Measurements from ENCODE around the gene USP48. TPM values are rescaled to one million over a fixed set of nuclear protein-coding genes. Genes with fewer than 3 reads are reported as not detected.

Gene USP48
- total and polyA plus RNA-seq, 2 of the 8 experiments (the other 6 are each of a cell fraction or from before 2014, with no cell fraction given): 12.8 to 83.5 TPM

DNA sequence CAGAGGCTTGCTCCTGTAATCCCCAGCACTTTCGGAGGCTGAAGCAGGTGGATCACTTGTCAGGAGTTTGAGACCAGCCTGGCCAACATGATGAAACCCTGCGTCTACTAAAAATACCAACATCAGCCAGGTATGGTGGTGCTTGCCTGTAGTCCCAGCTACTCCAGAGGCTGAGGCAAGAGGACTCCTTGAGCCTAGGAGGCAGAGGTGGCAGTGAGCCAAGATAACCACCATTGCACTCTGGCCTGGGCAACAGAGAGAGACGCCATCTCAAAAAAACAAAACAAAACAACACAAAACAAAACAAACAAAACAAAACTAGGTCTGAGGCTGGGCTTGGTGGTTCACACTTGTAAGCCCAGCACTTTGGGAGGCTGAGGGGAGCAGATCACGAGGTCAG, 75.1 kb downstream of the USP48 start:
- Histone ChIP-seq H3K56ac (replicated peaks; ENCODE audit: insufficient read length, low read depth, low read length) (no peak overlapping the region), H3K23ac (ENCODE audit: insufficient read length) (no peak overlapping the region), H4K5ac (ENCODE audit: insufficient read length, low read depth, low read length) (no peak overlapping the region), H2BK120ac (replicated peaks; ENCODE audit: low read depth, low read length) (no peak overlapping the region), H2BK5ac (ENCODE audit: low read depth, low read length) (no peak overlapping the region), H4K20me1 (replicated peaks in 1 of 2; ENCODE audit: control insufficient read depth in 1 of 2, insufficient read depth in 2 of 2, low read length in 2 of 2) (peaks cover 0 to 2% of the 10 kb centered on the region in 2 experiments), H3K14ac (ENCODE audit: insufficient read length) (no peak overlapping the region), H3K18ac (ENCODE audit: extremely low read depth, low read length) (no peak overlapping the region), H3K9ac (replicated peaks in 1 of 4; ENCODE audit: extremely low read depth in 1 of 4, low read depth in 3 of 4, low read length in 3 of 4) (no peak overlapping the region), H2BK20ac (ENCODE audit: low read length) (no peak overlapping the region), H2BK15ac (ENCODE audit: low read length) (no peak overlapping the region), H3K27me3 (replicated peaks in 1 of 4; ENCODE audit: control insufficient read depth in 3 of 4, extremely low read depth in 1 of 4, insufficient read depth in 3 of 4, low read length in 3 of 4) (no peaks in the 10 kb centered on the region), H4K91ac (replicated peaks; ENCODE audit: insufficient read length, low read length) (no peak overlapping the region), H4K8ac (ENCODE audit: extremely low read depth, insufficient read depth, low read length) (no peak overlapping the region), H3K23me2 (ENCODE audit: low read depth, low read length) (no peaks in the 10 kb centered on the region), H3K4me2 (ENCODE audit: insufficient read depth in 1 of 2, low read depth in 2 of 2, low read length in 2 of 2) (no peak overlapping the region), H2BK12ac (ENCODE audit: low read depth, low read length) (no peak overlapping the region), H3K4me1 (replicated peaks in 1 of 4; ENCODE audit: control insufficient read depth in 3 of 4, insufficient read depth in 4 of 4, low read length in 3 of 4) (peaks cover 2 to 9% (median 5%) of the 10 kb centered on the region in 4 experiments; a peak in 4 of 7 replicates), H3K36me3 (ENCODE audit: control insufficient read depth in 2 of 4, insufficient read depth in 4 of 4, low read length in 3 of 4) (peaks cover 2 to 36% (median 12%) of the 10 kb centered on the region in 4 experiments; a peak in 3 of 8 replicates), H3K4me3 (ENCODE audit: extremely low read depth in 1 of 4, insufficient read depth in 2 of 4, low read depth in 3 of 4, low read length in 4 of 4) (no peak overlapping the region), H2AFZ (ENCODE audit: low read length) (no peak overlapping the region), H3K79me1 (ENCODE audit: low read depth, low read length) (no peaks in the 10 kb centered on the region; the same call in 1 of the 2 replicates), H2AK5ac (ENCODE audit: low read depth, low read length) (no peak overlapping the region), H3K9me3 (ENCODE audit: insufficient read depth in 2 of 2, low read depth in 1 of 2, low read length in 1 of 2) (no peaks in the 10 kb centered on the region), H3K4ac (replicated peaks; ENCODE audit: insufficient read length, low read depth, low read length) (no peak overlapping the region), H3K27ac (ENCODE audit: low read depth, low read length) (no peak overlapping the region), H3K79me2 (ENCODE audit: control insufficient read depth in 1 of 2, insufficient read depth in 2 of 2, low read length in 2 of 2) (no peaks in the 10 kb centered on the region)
- POLR2A ChIA-PET (ENCODE audit: partially characterized antibody): interaction anchor here (0.8 kb wide), 1 partner anchor 16 kb away, joined by 3 read pairs; no protein-coding TSS in a partner anchor
- DNase-seq (ENCODE audit: low read depth in 1 of 2, low spot score in 2 of 2) (no peak), FAIRE-seq (no peak)
- no peak for TF ChIP-seq NRF1 (IDR thresholded peaks at IDR 0.05; ENCODE audit: low read depth, low read length)
- TF ChIP-seq GABPA (IDR thresholded peaks at IDR 0.05; ENCODE audit: borderline replicate concordance, insufficient read depth, low read length): no peak
- no peak for TF ChIP-seq JUN (IDR thresholded peaks at IDR 0.05; ENCODE audit: low read depth, low read length)
- no peak for TF ChIP-seq YY1 (IDR thresholded peaks at IDR 0.05; ENCODE audit: low read depth, low read length)
- no peak for TF ChIP-seq HDAC2 (IDR thresholded peaks at IDR 0.05; ENCODE audit: borderline replicate concordance in 1 of 2, low read depth in 2 of 2, low read length in 2 of 2)
- TF ChIP-seq CREB1 (IDR thresholded peaks at IDR 0.05): no peak
- CTCF ChIA-PET (ENCODE audit: partially characterized antibody): interaction anchor here (0.9 to 1.8 kb wide), 3 partner anchors 38 to 52 kb away, joined by 3 to 5 read pairs (median 3); partner anchors contain the start of gene RAP1GAP
- 89% methylated on average over 4 of the region's 4 CpGs; no CpG with 5 or more reads in 1 of the 2 experiments for WGBS, 2 experiments (ENCODE audit: extremely low coverage in 1 of 2, insufficient coverage in 1 of 2, insufficient read length in 1 of 2, insufficient replicate concordance in 2 of 2, low coverage in 1 of 2, low lambda C conversion rate in 2 of 2, missing lambda C conversion rate in 1 of 2)
